CD4-positive, alpha-beta T cell (primary cell): ENCODE results near the gene CERS6. TPM values are rescaled to one million over a fixed set of nuclear protein-coding genes. Genes with fewer than 3 reads are reported as not detected.

Experiments
- ATAC-seq: fragments of 200-7000 bp; cut with Tn5 transposase; one replicate; pipeline ENCODE4 v1.10.0; 2022; ENCODE audit warnings: mild to moderate bottlenecking; ENCODE audit not compliant: poor library complexity
- CTCF ChIA-PET: fragments of 350-600 bp; sonication (Branson Sonifier 250); formaldehyde crosslinking; loops from one replicate; lab custom pipeline; 2021; ENCODE audit warnings: antibody characterized with exemption, inconsistent platforms; lab: Charles Lee
- POLR2A ChIA-PET: fragments of 350-600 bp; sonication (Branson Sonifier 250); formaldehyde crosslinking; loops from one replicate; lab custom pipeline; 2021; ENCODE audit warnings: antibody characterized with exemption, inconsistent platforms; lab: Charles Lee
- DNase-seq, 14 experiments: peaks; one replicate each; pipeline ENCODE4 v3.0.0-alpha.2; 2013 to 2020; ENCODE audit warnings: mixed read lengths in 2 of 14
- H3K27ac ChIP-seq, 2 donors: one replicate each; pipeline versions ENCODE4 v1.5.1 to v1.7.0; 2013; ENCODE audit warnings: low read length in 2 of 2, low read depth in 1 of 2, mild to moderate bottlenecking in 1 of 2
- H3K27me3 ChIP-seq, 2 experiments: 1 replicate in 1 of 2; 2 replicates in 1 of 2; pipeline versions ENCODE4 v1.6.1 to v1.7.0; 2013; ENCODE audit warnings: low read length in 2 of 2, control low read depth in 1 of 2, mild to moderate bottlenecking in 1 of 2, moderate library complexity in 1 of 2; ENCODE audit not compliant: insufficient read depth in 2 of 2, control insufficient read depth in 1 of 2
- H3K36me3 ChIP-seq: one replicate; pipeline ENCODE4 v1.6.1; 2013; ENCODE audit warnings: low read length, control low read depth; ENCODE audit not compliant: insufficient read depth
- H3K4me1 ChIP-seq: one replicate; pipeline ENCODE4 v1.6.1; 2013; ENCODE audit warnings: low read length, control low read depth; ENCODE audit not compliant: insufficient read depth
- H3K4me3 ChIP-seq: one replicate; pipeline ENCODE4 v1.5.1; 2013; ENCODE audit warnings: mild to moderate bottlenecking, low read length, moderate library complexity
- H3K9me3 ChIP-seq, 2 experiments: 1 replicate in 1 of 2; 2 replicates in 1 of 2; pipeline versions ENCODE4 v1.6.1 to v1.7.0; 2013; ENCODE audit warnings: low read length in 2 of 2, mild to moderate bottlenecking in 2 of 2, control low read depth in 1 of 2, moderate library complexity in 1 of 2; ENCODE audit not compliant: control insufficient read depth in 1 of 2, insufficient read depth in 1 of 2
- H3K27ac Mint-ChIP-seq: one replicate; pipeline ENCODE4 v1.8.0; 2020; ENCODE audit warnings: mixed read lengths
- H3K27me3 Mint-ChIP-seq: one replicate; pipeline ENCODE4 v1.8.0; 2021; ENCODE audit warnings: mixed read lengths
- H3K36me3 Mint-ChIP-seq: one replicate; pipeline ENCODE4 v1.8.0; 2021; ENCODE audit warnings: low read depth, mixed read lengths
- H3K4me1 Mint-ChIP-seq: one replicate; pipeline ENCODE4 v1.8.0; 2021; ENCODE audit warnings: low read depth, mixed read lengths
- H3K4me3 Mint-ChIP-seq: one replicate; pipeline ENCODE4 v1.8.0; 2020; ENCODE audit warnings: mild to moderate bottlenecking, mixed read lengths
- H3K9me3 Mint-ChIP-seq: one replicate; pipeline ENCODE4 v1.8.0; 2020; ENCODE audit warnings: mixed read lengths
- CTCF ChIP-seq: fragments of 200-600 bp; IDR thresholded peaks from one replicate; pipeline ENCODE4 v1.8.0; 2022; ENCODE audit warnings: antibody characterized with exemption, mild to moderate bottlenecking
- intact Hi-C, 2 experiments: fragments of 100-400 bp; cut with DNase I in 1 of 2; cut with micrococcal nuclease in 1 of 2; formaldehyde crosslinking; loops; one replicate each; pipeline versions ENCODE4 v1.15.1 to v1.9.0; 2023 to 2025; cut with DNase I, micrococcal nuclease
- total RNA-seq, 174 experiments: library from RNA in 2 of 174; stranded (reverse) in 2 of 174; gene quantifications; one replicate each; pipeline ENCODE4 v1.2.3 and lab custom pipeline; 2021 to 2026

CERS6 gene
- total RNA-seq, 2 experiments from 2014 or later: 16.9 to 17.9 TPM

GRCh38 chr2:168773128-168773527, 317.1 kb downstream of the CERS6 start:
- Mint-ChIP-seq H3K36me3 (peaks cover 71% of the 10 kb centered on the region), H3K4me3 (no peak overlapping the region), H3K9me3 (no peaks in the 10 kb centered on the region), H3K27me3 (no peaks in the 10 kb centered on the region), H3K27ac (no peak overlapping the region), H3K4me1 (no peaks in the 10 kb centered on the region)
- TF ChIP-seq CTCF: no peak
- intact Hi-C loops: no loop called here
- no peak overlapping the region for H3K4me3 ChIP-seq
- no peaks in the 10 kb centered on the region for H3K9me3 ChIP-seq
- DNase-seq (no peak), ATAC-seq (no peak)
- H3K27me3 ChIP-seq: no peaks in the 10 kb centered on the region
- ChIA-PET CTCF (no interaction called here), POLR2A (no interaction called here)
- no peaks in the 10 kb centered on the region for H3K4me1 ChIP-seq
- H3K27ac ChIP-seq: no peak overlapping the region
- no peaks in the 10 kb centered on the region for H3K36me3 ChIP-seq

- ATAC-seq: no peak
- peak in 6 of 14 experiments; percentile 3 to 36 (median 20) for DNase-seq
Observed at GRCh38 chr2:168773719-168774521, 317.8 kb downstream of the CERS6 start.

GRCh38 chr2:168775837-168776236, 319.8 kb downstream of the CERS6 start:
- Mint-ChIP-seq H3K27me3 (no peaks in the 10 kb centered on the region), H3K9me3 (no peaks in the 10 kb centered on the region), H3K27ac (no peak overlapping the region), H3K4me1 (no peaks in the 10 kb centered on the region), H3K36me3 (peaks cover 48% of the 10 kb centered on the region), H3K4me3 (no peak overlapping the region)
- H3K27ac ChIP-seq: no peak overlapping the region
- H3K27me3 ChIP-seq: no peaks in the 10 kb centered on the region
- no peak overlapping the region for H3K4me3 ChIP-seq
- no peaks in the 10 kb centered on the region for H3K9me3 ChIP-seq
- no peaks in the 10 kb centered on the region for H3K36me3 ChIP-seq
- no peaks in the 10 kb centered on the region for H3K4me1 ChIP-seq
- ChIA-PET POLR2A (no interaction called here), CTCF (no interaction called here)
- TF ChIP-seq CTCF: no peak
- no peak for ATAC-seq
- no peak for DNase-seq
- intact Hi-C loops: no loop called here

More at GRCh38 chr2:168773719-168774521, 317.8 kb downstream of the CERS6 start:
- H3K27me3 Mint-ChIP-seq: no peaks in the 10 kb centered on the region
- H3K4me3 Mint-ChIP-seq: no peak overlapping the region
- POLR2A ChIA-PET: no interaction called here
- H3K36me3 Mint-ChIP-seq: peaks cover 67% of the 10 kb centered on the region
- Histone ChIP-seq H3K4me1 (no peaks in the 10 kb centered on the region), H3K36me3 (no peaks in the 10 kb centered on the region), H3K4me3 (no peak overlapping the region), H3K9me3 (no peaks in the 10 kb centered on the region), H3K27ac (no peak overlapping the region), H3K27me3 (no peaks in the 10 kb centered on the region)
- CTCF ChIA-PET: interaction anchor here (0.8 to 0.9 kb wide), 2 partner anchors 10 to 13 kb away, joined by 3 read pairs; no protein-coding TSS in a partner anchor
- H3K27ac Mint-ChIP-seq: no peak overlapping the region
- no peak for TF ChIP-seq CTCF
- H3K9me3 Mint-ChIP-seq: no peaks in the 10 kb centered on the region
- intact Hi-C loops: no loop called here
- no peaks in the 10 kb centered on the region for H3K4me1 Mint-ChIP-seq
